Measurements from ENCODE around the gene ARHGAP42. TPM values are rescaled to one million over a fixed set of nuclear protein-coding genes. Genes with fewer than 3 reads are reported as not detected.

ARHGAP42 gene
- polyA plus RNA-seq, 3 donors, result 0.13 TPM; not detected in 2

- no peak overlapping the region for H3K9ac ChIP-seq (ENCODE audit: insufficient read depth, low read length, poor library complexity, severe bottlenecking)
- Mint-ChIP-seq H3K36me3 (no peaks in the 10 kb centered on the region), H3K27me3 (ENCODE audit: low read depth in 3 of 3) (peaks cover 1 to 3% (median 3%) of the 10 kb centered on the region in 3 donors), H3K27ac (no peak overlapping the region), H3K4me1 (no peaks in the 10 kb centered on the region), H3K9me3 (peaks cover 0 to 4% (median 2%) of the 10 kb centered on the region in 7 donors), H3K4me3 (no peak overlapping the region)
- TF ChIP-seq CTCF (IDR thresholded peaks at IDR 0.05), result no peak
- no peaks in the 10 kb centered on the region for H3K36me3 ChIP-seq (replicated peaks in 1 of 2; ENCODE audit: control insufficient read depth in 1 of 2, insufficient read depth in 2 of 2, low read length in 2 of 2)
- H3K27ac ChIP-seq (ENCODE audit: low read depth in 1 of 2, low read length in 2 of 2), result no peak overlapping the region
- intact Hi-C loops (cut with micrococcal nuclease), result no loop called here
- no peak overlapping the region for H3K4me3 ChIP-seq (replicated peaks in 1 of 3; ENCODE audit: low read depth in 2 of 3, low read length in 3 of 3)
- no peaks in the 10 kb centered on the region for H3K4me1 ChIP-seq (ENCODE audit: control insufficient read depth in 1 of 2, insufficient read depth in 2 of 2, low read length in 2 of 2)
- DNase-seq, result no peak
- WGBS (ENCODE audit: insufficient coverage), result 57% methylated on average over 1 of the region's 1 CpG
- no peaks in the 10 kb centered on the region for H3K27me3 ChIP-seq (ENCODE audit: control insufficient read depth in 2 of 2, insufficient read depth in 2 of 2, low read length in 2 of 2)
- H3K4me2 ChIP-seq (replicated peaks; ENCODE audit: extremely low read depth, low read length, poor library complexity, severe bottlenecking), result no peak overlapping the region
- peaks cover 0 to 4% of the 10 kb centered on the region in 2 donors for H3K9me3 ChIP-seq (replicated peaks in 1 of 2; ENCODE audit: control insufficient read depth in 1 of 2, insufficient read depth in 1 of 2, low read length in 2 of 2)
- no peaks in the 10 kb centered on the region for H4K20me1 ChIP-seq (ENCODE audit: insufficient read depth, low read length)
- no peaks in the 10 kb centered on the region for H3K79me2 ChIP-seq (ENCODE audit: insufficient read depth, low read length)
- H2AFZ ChIP-seq (ENCODE audit: insufficient read depth, low read depth, low read length, poor library complexity, severe bottlenecking), result no peak overlapping the region
Observed at GRCh38 chr11:100726680-100727079, 39.6 kb downstream of the ARHGAP42 start.

GRCh38 chr11:100727410-100727809 is 40.3 kb downstream of the ARHGAP42 start:
- Histone ChIP-seq H3K4me1 (ENCODE audit: control insufficient read depth in 1 of 2, insufficient read depth in 2 of 2, low read length in 2 of 2) (no peaks in the 10 kb centered on the region), H2AFZ (ENCODE audit: insufficient read depth, low read depth, low read length, poor library complexity, severe bottlenecking) (no peak overlapping the region), H3K27me3 (ENCODE audit: control insufficient read depth in 2 of 2, insufficient read depth in 2 of 2, low read length in 2 of 2) (no peaks in the 10 kb centered on the region), H3K4me2 (replicated peaks; ENCODE audit: extremely low read depth, low read length, poor library complexity, severe bottlenecking) (no peak overlapping the region), H3K9ac (ENCODE audit: insufficient read depth, low read length, poor library complexity, severe bottlenecking) (no peak overlapping the region), H4K20me1 (ENCODE audit: insufficient read depth, low read length) (no peaks in the 10 kb centered on the region), H3K9me3 (replicated peaks in 1 of 2; ENCODE audit: control insufficient read depth in 1 of 2, insufficient read depth in 1 of 2, low read length in 2 of 2) (peaks cover 0 to 4% of the 10 kb centered on the region in 2 donors), H3K79me2 (ENCODE audit: insufficient read depth, low read length) (no peaks in the 10 kb centered on the region), H3K36me3 (replicated peaks in 1 of 2; ENCODE audit: control insufficient read depth in 1 of 2, insufficient read depth in 2 of 2, low read length in 2 of 2) (no peaks in the 10 kb centered on the region), H3K4me3 (replicated peaks in 1 of 3; ENCODE audit: low read depth in 2 of 3, low read length in 3 of 3) (no peak overlapping the region), H3K27ac (ENCODE audit: low read depth in 1 of 2, low read length in 2 of 2) (no peak overlapping the region)
- Mint-ChIP-seq H3K36me3 (no peaks in the 10 kb centered on the region), H3K27ac (no peak overlapping the region), H3K4me1 (no peaks in the 10 kb centered on the region), H3K27me3 (ENCODE audit: low read depth in 3 of 3) (peaks cover 1 to 3% (median 3%) of the 10 kb centered on the region in 3 donors), H3K4me3 (no peak overlapping the region), H3K9me3 (peaks cover 0 to 8% (median 2%) of the 10 kb centered on the region in 7 donors)
- intact Hi-C loops (cut with micrococcal nuclease), result no loop called here
- no peak for DNase-seq
- WGBS (ENCODE audit: insufficient coverage), result 87% methylated on average over 3 of the region's 9 CpGs
- TF ChIP-seq CTCF (IDR thresholded peaks at IDR 0.05), result no peak

Data from CD14-positive monocyte (primary cell).